Lower lobe of right lung (tissue), 2 donors: Measurements from ENCODE around the gene PPP3CA. TPM values are rescaled to one million over a fixed set of nuclear protein-coding genes. Genes with fewer than 3 reads are reported as not detected.

Experiments used
- ATAC-seq, 2 donors: fragments of 200-7000 bp; cut with Tn5 transposase; one replicate each; pipeline ENCODE4 v1.9.1; 2020 to 2022; ENCODE audit warnings: mild to moderate bottlenecking in 2 of 2, moderate library complexity in 2 of 2
- DNase-seq: peaks from one replicate; pipeline ENCODE4 v3.0.0-alpha.2; 2020
- H3K27ac ChIP-seq: fragments of 200-600 bp; one replicate; pipeline ENCODE4 v1.8.0; 2022
- H3K27me3 ChIP-seq: fragments of 200-600 bp; one replicate; pipeline ENCODE4 v1.8.0; 2022; ENCODE audit warnings: low read depth
- H3K36me3 ChIP-seq: fragments of 200-600 bp; one replicate; pipeline ENCODE4 v1.8.0; 2022; ENCODE audit warnings: mild to moderate bottlenecking
- H3K4me1 ChIP-seq: fragments of 200-600 bp; one replicate; pipeline ENCODE4 v1.8.0; 2022
- H3K4me3 ChIP-seq: fragments of 200-600 bp; one replicate; pipeline ENCODE4 v1.8.0; 2022; ENCODE audit warnings: mild to moderate bottlenecking
- H3K9me3 ChIP-seq: fragments of 200-600 bp; one replicate; pipeline ENCODE4 v1.8.0; 2022
- intact Hi-C: fragments of 100-400 bp; cut with DNase I; formaldehyde crosslinking; loops from one replicate; pipeline ENCODE4 v1.11.0; 2022
- total RNA-seq: library from RNA; stranded (reverse); fragmentation: NEBNext Ultra II Directional; extraction: Animal tissue kit (Norgen Biotek cat#: 25700); gene quantifications from one replicate; pipeline ENCODE4 v1.2.1, GENCODE V29; 2021
- TF ChIP-seq, protein P1 (sequence below): fragments of 200-600 bp; IDR thresholded peaks from one replicate; pipeline ENCODE4 v1.8.0; 2022; ENCODE audit warnings: antibody characterized with exemption, mild to moderate bottlenecking
- donor health status: DM: no; HTN: yes; CAD: no; lungs with severe emphysema.

PPP3CA gene
- total RNA-seq, 1 donor from 2014 or later: 50.2 TPM

DNA sequence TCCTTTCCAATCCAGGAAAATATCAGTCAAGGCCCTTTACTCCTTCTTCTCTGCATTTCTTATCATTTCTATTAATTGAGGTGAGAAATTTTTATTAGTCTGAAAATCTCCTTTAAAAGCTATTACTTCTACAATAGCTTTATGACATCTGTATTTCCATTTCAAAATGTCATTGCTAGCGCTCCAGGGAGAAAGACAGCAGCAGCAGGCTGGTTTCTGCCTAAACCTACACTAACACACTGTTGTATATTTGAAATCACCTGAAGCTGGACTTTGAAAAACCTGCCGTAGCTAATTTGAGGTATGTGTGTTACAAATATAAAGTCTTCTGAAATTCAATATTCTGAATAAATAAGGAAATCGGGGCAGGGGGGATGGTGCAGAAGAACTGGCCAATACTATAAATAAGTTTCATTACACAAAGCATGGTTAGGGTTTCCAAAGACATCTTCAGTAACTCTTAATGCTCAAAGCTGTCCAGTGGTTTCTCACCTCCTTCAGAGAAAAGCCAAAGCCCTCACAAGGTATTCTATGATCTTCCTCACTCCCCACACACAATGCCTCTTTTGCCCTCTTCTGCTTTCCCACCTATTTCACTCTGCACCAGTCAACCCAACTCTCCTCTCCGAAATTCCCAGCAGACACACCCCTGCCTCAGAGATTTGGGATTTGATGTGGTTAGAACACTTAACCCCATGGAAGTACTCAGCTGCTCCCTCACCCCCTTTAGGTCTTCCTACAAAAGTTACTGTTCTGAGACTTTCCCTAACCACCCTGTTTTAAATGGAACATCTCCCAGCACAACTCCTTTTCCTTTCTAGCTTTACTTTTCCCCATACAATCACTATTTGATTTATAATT, 122.7 kb downstream of the PPP3CA start:
- Histone ChIP-seq H3K36me3 (no peaks in the 10 kb centered on the region), H3K4me3 (no peak overlapping the region), H3K9me3 (no peaks in the 10 kb centered on the region), H3K27ac (no peak overlapping the region), H3K27me3 (no peaks in the 10 kb centered on the region), H3K4me1 (peaks cover 11% of the 10 kb centered on the region)
- DNase-seq: no peak
- ATAC-seq: no peak
- TF ChIP-seq, protein P1, sequence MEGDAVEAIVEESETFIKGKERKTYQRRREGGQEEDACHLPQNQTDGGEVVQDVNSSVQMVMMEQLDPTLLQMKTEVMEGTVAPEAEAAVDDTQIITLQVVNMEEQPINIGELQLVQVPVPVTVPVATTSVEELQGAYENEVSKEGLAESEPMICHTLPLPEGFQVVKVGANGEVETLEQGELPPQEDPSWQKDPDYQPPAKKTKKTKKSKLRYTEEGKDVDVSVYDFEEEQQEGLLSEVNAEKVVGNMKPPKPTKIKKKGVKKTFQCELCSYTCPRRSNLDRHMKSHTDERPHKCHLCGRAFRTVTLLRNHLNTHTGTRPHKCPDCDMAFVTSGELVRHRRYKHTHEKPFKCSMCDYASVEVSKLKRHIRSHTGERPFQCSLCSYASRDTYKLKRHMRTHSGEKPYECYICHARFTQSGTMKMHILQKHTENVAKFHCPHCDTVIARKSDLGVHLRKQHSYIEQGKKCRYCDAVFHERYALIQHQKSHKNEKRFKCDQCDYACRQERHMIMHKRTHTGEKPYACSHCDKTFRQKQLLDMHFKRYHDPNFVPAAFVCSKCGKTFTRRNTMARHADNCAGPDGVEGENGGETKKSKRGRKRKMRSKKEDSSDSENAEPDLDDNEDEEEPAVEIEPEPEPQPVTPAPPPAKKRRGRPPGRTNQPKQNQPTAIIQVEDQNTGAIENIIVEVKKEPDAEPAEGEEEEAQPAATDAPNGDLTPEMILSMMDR: no peak
- intact Hi-C loops: no loop called here

DNA sequence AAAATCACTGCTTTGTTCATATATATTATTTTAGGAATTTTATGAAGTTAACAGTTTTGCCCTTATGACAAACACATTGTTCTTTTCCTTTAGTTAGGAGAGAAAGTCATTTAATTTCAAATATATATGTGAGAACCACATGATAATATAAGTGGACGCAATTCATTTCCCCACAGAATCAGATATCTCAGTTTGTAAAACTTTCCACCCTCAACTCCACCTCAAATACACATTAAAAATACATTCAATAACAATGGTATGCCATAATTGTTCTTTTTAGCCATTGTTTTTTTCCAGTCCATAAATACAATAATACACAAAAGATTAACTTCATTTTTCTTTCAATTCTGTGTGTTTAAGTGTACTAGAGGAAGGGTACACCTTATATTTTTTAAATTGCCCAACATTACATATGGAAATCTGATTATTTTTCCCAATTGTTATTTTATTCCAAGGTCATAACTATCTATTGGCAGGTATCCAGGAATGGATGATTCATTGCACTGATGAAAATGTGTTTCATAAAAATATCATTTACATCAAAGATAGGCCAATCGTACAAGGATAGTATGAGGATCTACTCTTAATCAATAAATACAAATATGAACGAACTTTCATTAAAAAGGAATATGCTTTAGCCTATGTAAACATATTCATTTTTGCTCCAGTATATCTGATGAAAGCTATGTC, 125.0 kb downstream of the PPP3CA start:
- no peaks in the 10 kb centered on the region for H3K9me3 ChIP-seq
- H3K27me3 ChIP-seq: no peaks in the 10 kb centered on the region
- TF ChIP-seq, protein P1: no peak
- H3K36me3 ChIP-seq: no peaks in the 10 kb centered on the region
- DNase-seq (no peak), ATAC-seq (no peak)
- no peak overlapping the region for H3K27ac ChIP-seq
- H3K4me3 ChIP-seq: no peak overlapping the region
- intact Hi-C loops: no loop called here
- peaks cover 21% of the 10 kb centered on the region for H3K4me1 ChIP-seq

DNA sequence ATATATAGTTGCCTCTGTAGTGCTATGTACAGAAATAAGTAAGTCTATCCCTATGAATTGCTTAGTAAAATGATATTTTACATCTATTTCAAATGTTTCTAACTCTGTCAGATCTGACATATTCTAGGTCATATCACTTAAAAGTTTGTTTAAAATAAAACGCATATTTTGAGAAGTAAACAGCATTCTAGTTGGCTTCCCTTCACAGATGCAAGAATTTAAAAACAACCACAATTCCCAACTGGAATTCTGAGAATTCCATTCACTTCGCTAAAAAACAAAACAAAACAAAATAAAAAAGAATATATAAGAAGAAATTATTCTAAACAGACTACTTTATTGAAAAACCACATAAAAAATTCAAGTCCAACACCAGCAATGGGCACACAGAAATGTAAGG, 126.0 kb downstream of the PPP3CA start:
- TF ChIP-seq, protein P1: no peak
- peaks cover 21% of the 10 kb centered on the region for H3K4me1 ChIP-seq

DNA sequence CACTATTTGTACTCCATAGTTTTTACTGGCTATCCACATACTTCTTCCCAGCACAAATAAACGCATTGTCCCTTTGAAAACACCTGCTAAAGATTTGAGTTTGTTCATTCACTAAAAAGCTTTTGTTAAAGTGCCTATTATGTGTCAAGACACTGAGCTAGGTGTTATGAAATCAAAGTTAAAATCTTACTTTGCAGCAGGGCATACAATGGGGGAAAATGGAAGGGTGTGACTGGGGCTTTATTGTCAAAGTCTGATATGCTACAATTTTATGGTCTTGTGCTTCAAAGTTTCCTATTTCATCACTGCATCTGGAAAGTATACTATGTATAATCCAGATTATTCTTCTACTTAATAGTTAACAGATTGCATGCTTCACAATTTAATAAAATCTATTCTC, 128.4 kb downstream of the PPP3CA start:
- Histone ChIP-seq H3K4me3 (no peak overlapping the region), H3K27me3 (no peaks in the 10 kb centered on the region), H3K36me3 (no peaks in the 10 kb centered on the region), H3K27ac (no peak overlapping the region), H3K4me1 (peaks cover 21% of the 10 kb centered on the region), H3K9me3 (no peaks in the 10 kb centered on the region)
- DNase-seq (no peak), ATAC-seq (no peak)
- intact Hi-C loops: no loop called here
- TF ChIP-seq, protein P1: no peak

More for the DNA sequence above, 126.0 kb downstream of the PPP3CA start:
- DNase-seq: no peak
- intact Hi-C loops: no loop called here
- ATAC-seq: no peak
- no peaks in the 10 kb centered on the region for H3K9me3 ChIP-seq
- H3K27ac ChIP-seq: no peak overlapping the region
- H3K27me3 ChIP-seq: no peaks in the 10 kb centered on the region
- H3K4me3 ChIP-seq: no peak overlapping the region
- H3K36me3 ChIP-seq: no peaks in the 10 kb centered on the region

GRCh38 chr4:101218346-101218745, 129.0 kb downstream of the PPP3CA start:
- Histone ChIP-seq H3K9me3 (no peaks in the 10 kb centered on the region), H3K27ac (no peak overlapping the region), H3K36me3 (no peaks in the 10 kb centered on the region), H3K27me3 (no peaks in the 10 kb centered on the region), H3K4me1 (peaks cover 21% of the 10 kb centered on the region), H3K4me3 (no peak overlapping the region)
- TF ChIP-seq, protein P1: no peak
- ATAC-seq: no peak
- no peak for DNase-seq
- intact Hi-C loops: no loop called here
